Gastroesophageal sphincter (tissue), 4 donors: ENCODE measurements around the gene ZSCAN21. TPM values are rescaled to one million over a fixed set of nuclear protein-coding genes. Genes with fewer than 3 reads are reported as not detected.

Experiments
- small RNA-seq, 4 donors: library from RNA; depleted of rRNA; stranded (forward); fragments of <200 nt; gene quantifications; one replicate each; pipeline ENCODE3, GENCODE V24; 2016
- total RNA-seq, 4 donors: library from RNA; depleted of rRNA; stranded (reverse); fragments of >200 nt; gene quantifications; one replicate each; pipeline ENCODE4 v1.1.0, GENCODE V29; 2016

ZSCAN21 gene
- total RNA-seq, 4 donors from 2014 or later: 14.0 to 21.9 (median 20.9) TPM

Small RNA genes lying within 50 kb of the gene (small RNA-seq; reads per million reads assigned to genes)
- gene MIR106B (16.1 to 28.2 (median 18.7) reads per million in 4 donors), gene MIR25 (250 to 519 (median 440) reads per million in 4 donors), gene MIR93 (56.6 to 105 (median 92.5) reads per million in 4 donors)

Other genes with a start within 250 kb of the ZSCAN21 start
- gene CYP3A43, start 221.8 kb upstream of the ZSCAN21 start, total RNA-seq: not detected
- not detected for gene OR2AE1, start 172.7 kb upstream of the ZSCAN21 start, total RNA-seq
- 10 to 100 TPM; 25.3 to 32.2 (median 29.5) TPM for gene TRIM4, start 130.2 kb upstream of the ZSCAN21 start, total RNA-seq
- gene GJC3, start 120.2 kb upstream of the ZSCAN21 start, total RNA-seq: under 1 TPM in 1 of 4 donors, not detected in 3; 0.62 TPM
- gene AZGP1, start 73.7 kb upstream of the ZSCAN21 start, total RNA-seq: 100 to 1,000 TPM in 1 of 4 donors, 1 to 10 TPM in 3; 1.5 to 128 (median 4.5) TPM
- 10 to 100 TPM; 31.6 to 35.5 (median 31.7) TPM for gene ZKSCAN1, start 34.2 kb upstream of the ZSCAN21 start, total RNA-seq
- 10 to 100 TPM; 18.9 to 30.2 (median 20.6) TPM for gene ZNF3, start 31.9 kb downstream of the ZSCAN21 start, total RNA-seq
- gene COPS6, start 39.2 kb downstream of the ZSCAN21 start, total RNA-seq: 10 to 100 TPM; 40.7 to 83.6 (median 62.9) TPM
- gene MCM7, start 51.6 kb downstream of the ZSCAN21 start, total RNA-seq: 10 to 100 TPM; 30.7 to 52.0 (median 45.1) TPM
- gene AP4M1, start 51.9 kb downstream of the ZSCAN21 start, total RNA-seq: 10 to 100 TPM; 21.8 to 29.3 (median 24.7) TPM
- 100 to 1,000 TPM in 1 of 4 donors, 10 to 100 TPM in 3; 36.3 to 107 (median 68.7) TPM for gene TAF6, start 69.6 kb downstream of the ZSCAN21 start, total RNA-seq
- gene CNPY4, start 69.9 kb downstream of the ZSCAN21 start, total RNA-seq: 10 to 100 TPM; 13.0 to 21.0 (median 14.8) TPM
- gene MBLAC1, start 77.2 kb downstream of the ZSCAN21 start, total RNA-seq: 1 to 10 TPM; 4.8 to 8.1 (median 6.6) TPM
- gene LAMTOR4, start 99.1 kb downstream of the ZSCAN21 start, total RNA-seq: 100 to 1,000 TPM; 109 to 228 (median 148) TPM
- 1 to 10 TPM; 3.0 to 7.8 (median 7.3) TPM for gene TRAPPC14, start 108.9 kb downstream of the ZSCAN21 start, total RNA-seq
- gene GAL3ST4, start 118.8 kb downstream of the ZSCAN21 start, total RNA-seq: 1 to 10 TPM; 2.0 to 3.6 (median 2.8) TPM
- 1 to 10 TPM in 3 of 4 donors, under 1 TPM in 1; 0.39 to 3.4 (median 2.0) TPM for gene GPC2, start 127.6 kb downstream of the ZSCAN21 start, total RNA-seq
- gene STAG3, start 128.1 kb downstream of the ZSCAN21 start, total RNA-seq: under 1 TPM in 1 of 4 donors, not detected in 3; 0.47 TPM
- under 1 TPM in 1 of 4 donors, not detected in 3; 0.27 TPM for gene PVRIG, start 170.2 kb downstream of the ZSCAN21 start, total RNA-seq